ENCODE data around the gene MCRS1.

The MCRS1 gene

GRCh38 chr12:49582201-49582600, 14.3 kb upstream of the MCRS1 start:
- DNase-seq, result no peak

- DNase-seq, result peak; percentile 29
These were observed 12.9 kb upstream of the MCRS1 start for GRCh38 chr12:49580572-49581535.

- no peak for DNase-seq
These were observed 10.7 kb upstream of the MCRS1 start for GRCh38 chr12:49578471-49579112.

GRCh38 chr12:49577589-49578315, 9.8 kb upstream of the MCRS1 start:
- DNase-seq, result no peak

- peak; percentile 1 for DNase-seq
These were observed 660 bp upstream of the MCRS1 start for GRCh38 chr12:49568442-49569162.

- no peak for DNase-seq
These were observed 686 bp downstream of the MCRS1 start for GRCh38 chr12:49567302-49567610.

DNA sequence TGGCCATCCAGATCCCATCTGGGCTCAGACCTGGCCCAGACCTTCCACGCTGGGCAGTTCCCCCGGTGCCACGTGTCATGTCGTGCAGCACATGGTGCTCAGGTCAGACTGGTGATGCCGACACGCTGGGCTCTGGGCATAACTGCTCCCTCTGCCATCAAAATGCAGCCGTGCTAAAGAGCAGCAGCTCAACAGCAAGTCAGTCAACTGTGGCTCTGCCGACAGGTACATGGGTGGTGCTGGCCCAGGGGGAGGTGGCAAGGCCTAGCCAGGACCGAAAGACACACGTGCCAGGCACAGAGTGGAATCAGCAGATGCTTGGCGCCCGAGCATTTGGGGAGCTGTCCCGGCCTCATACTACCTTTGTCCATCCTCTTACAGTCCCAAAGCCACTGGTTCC, 1.6 kb downstream of the MCRS1 start:
- no peak for DNase-seq

GRCh38 chr12:49565406-49566265, 2.3 kb downstream of the MCRS1 start:
- no peak for DNase-seq

- DNase-seq, result no peak
These were observed 3.1 kb downstream of the MCRS1 start for GRCh38 chr12:49564686-49565405.

DNA sequence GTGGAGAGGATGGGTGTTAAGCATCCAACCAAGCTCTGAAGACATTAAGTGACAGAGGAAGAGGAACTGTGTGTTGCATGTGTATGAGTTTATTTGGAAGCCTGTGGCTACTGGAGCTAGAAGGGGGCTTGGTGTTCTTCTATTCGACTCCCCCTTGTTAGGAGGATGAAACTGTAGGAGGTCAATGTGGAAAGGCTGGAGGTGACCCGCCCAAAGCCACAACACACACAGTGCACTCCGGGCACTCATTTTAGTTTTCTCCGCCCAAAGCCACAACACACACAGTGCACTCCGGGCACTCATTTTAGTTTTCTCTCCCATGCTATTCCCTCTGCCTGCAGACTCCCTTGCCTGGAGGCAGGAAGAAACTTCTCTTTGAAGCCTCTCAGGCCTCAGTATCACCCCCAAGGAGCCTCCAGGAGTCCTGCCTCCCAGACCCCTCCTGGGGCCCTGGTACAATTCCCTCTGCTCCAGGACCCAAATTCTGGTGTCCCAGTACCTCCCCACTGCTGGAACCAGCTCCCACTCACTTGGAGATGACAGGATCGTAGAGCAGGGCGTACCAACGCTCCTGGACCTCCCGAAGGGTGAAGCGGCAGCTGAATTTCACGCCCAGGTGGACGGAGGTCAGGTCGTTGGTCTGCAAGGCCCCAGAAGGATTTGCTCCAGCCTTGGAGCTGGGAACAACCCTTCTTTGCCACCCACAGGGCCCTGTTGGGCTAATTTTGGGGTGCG, 3.8 kb downstream of the MCRS1 start:
- no peak for DNase-seq

GRCh38 chr12:49562831-49563230, 5.1 kb downstream of the MCRS1 start:
- no peak for DNase-seq

GRCh38 chr12:49562233-49562632, 5.7 kb downstream of the MCRS1 start:
- DNase-seq, result no peak

GRCh38 chr12:49560695-49561094, 7.2 kb downstream of the MCRS1 start:
- DNase-seq, result no peak

- DNase-seq, result no peak
These were observed 8.8 kb downstream of the MCRS1 start for GRCh38 chr12:49559011-49559675.

DNA sequence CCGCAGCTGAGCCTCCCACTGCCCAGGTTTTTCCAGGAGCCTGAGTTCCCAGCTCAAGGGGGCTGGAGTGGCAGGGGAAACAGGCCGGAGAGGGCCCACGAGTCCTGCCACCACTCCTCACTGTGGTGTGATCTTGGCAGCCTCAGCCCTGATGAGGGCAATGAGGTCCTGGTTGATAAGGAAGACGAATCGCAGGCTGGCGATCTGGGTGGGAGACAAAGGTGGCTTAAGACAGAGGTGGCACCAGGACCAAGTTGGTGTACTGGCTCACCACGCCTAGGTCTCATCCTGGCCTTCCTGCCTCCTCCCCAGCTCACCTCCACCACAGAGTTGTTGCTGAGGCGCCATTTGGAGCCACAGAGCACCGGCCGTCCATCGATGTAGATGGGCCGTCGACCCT, 9.4 kb downstream of the MCRS1 start:
- DNase-seq, result no peak

- DNase-seq, result peak; percentile 0
These were observed 10.1 kb downstream of the MCRS1 start for GRCh38 chr12:49557917-49558215.

GRCh38 chr12:49557187-49557916, 10.6 kb downstream of the MCRS1 start:
- no peak for DNase-seq

- no peak for DNase-seq
These were observed 11.4 kb downstream of the MCRS1 start for GRCh38 chr12:49556391-49557186.
